ENCODE measurements around the gene PDZRN3. TPM values are rescaled to one million over a fixed set of nuclear protein-coding genes. Genes with fewer than 3 reads are reported as not detected.

PDZRN3 gene
- polyA plus RNA-seq, 1 of the 3 experiments (the other 2 are of a cell fraction), result 10.3 TPM

- no peaks in the 10 kb centered on the region for H3K9me2 ChIP-seq
- H3K27me3 ChIP-seq (ENCODE audit: insufficient read depth), result no peaks in the 10 kb centered on the region
- H3K79me2 ChIP-seq (ENCODE audit: insufficient read depth), result peaks cover 68% of the 10 kb centered on the region
- peaks cover 53% of the 10 kb centered on the region for H4K20me1 ChIP-seq (ENCODE audit: insufficient read depth)
- ChIA-PET CTCF (interaction anchor here (1.0 to 5.4 kb wide), 8 partner anchors 14 to 227 kb away, joined by 3 to 40 read pairs (median 4); no protein-coding TSS in a partner anchor), POLR2A (no interaction called here)
- WGBS (ENCODE audit: low lambda C conversion rate), result 10% methylated on average over 8 of the region's 10 CpGs
- no peaks in the 10 kb centered on the region for H3F3A ChIP-seq (replicated peaks; ENCODE audit: insufficient read depth)
- H3K4me1 ChIP-seq (ENCODE audit: control insufficient read depth in 1 of 2, insufficient read depth in 2 of 2, low read depth in 1 of 2, low read length in 1 of 2), result peaks cover 0 to 42% of the 10 kb centered on the region in 2 experiments; a peak in 2 of 4 replicates
- H3K4me3 ChIP-seq (ENCODE audit: low read depth in 2 of 2, low read length in 1 of 2), result peak overlapping the region; percentile 76 to 87
- H3K27ac ChIP-seq (ENCODE audit: low read depth in 2 of 2, low read length in 1 of 2), result peak overlapping the region; percentile 17 to 78; a peak in 3 of 4 replicates
- H3K36me3 ChIP-seq (replicated peaks in 1 of 2; ENCODE audit: control insufficient read depth in 1 of 2, insufficient read depth in 2 of 2, low read length in 1 of 2), result peaks cover 0 to 2% of the 10 kb centered on the region in 2 experiments
- H3K4me2 ChIP-seq, result peak overlapping the region; percentile 97
- H3K9me3 ChIP-seq, result no peaks in the 10 kb centered on the region
- H2AFZ ChIP-seq (ENCODE audit: low read depth), result no peak overlapping the region
- DNase-seq, result peak; percentile 78
- H3K9ac ChIP-seq, result peak overlapping the region; percentile 8; the same call in 1 of the 2 replicates
- peak; percentile 86 for TF ChIP-seq FOXJ3 (CRISPR knock-in tag; IDR thresholded peaks at IDR 0.05)
- TF ChIP-seq IRF3 (IDR thresholded peaks at IDR 0.05; ENCODE audit: low read depth, low read length), result no peak
- TF ChIP-seq GATA2 (CRISPR knock-in tag; IDR thresholded peaks at IDR 0.05), result peak; percentile 58; the same call in 1 of the 2 replicates
- TF ChIP-seq CHD2 (IDR thresholded peaks at IDR 0.05; ENCODE audit: low read length, partially characterized antibody), result peak; percentile 86
- peak; percentile 67; the same call in 1 of the 2 replicates for TF ChIP-seq MXI1 (IDR thresholded peaks at IDR 0.05; ENCODE audit: low read depth, low read length)
- TF ChIP-seq ZBTB33 (IDR thresholded peaks at IDR 0.05; ENCODE audit: borderline replicate concordance, low read depth), result no peak
- no peak for TF ChIP-seq RXRA (IDR thresholded peaks at IDR 0.05; ENCODE audit: borderline replicate concordance, low read depth)
- TF ChIP-seq RCOR1 (IDR thresholded peaks at IDR 0.05; ENCODE audit: low read length), result peak; percentile 90
- peak in 1 of 2 experiments; percentile 93; a peak in 2 of 4 replicates for TF ChIP-seq EP300 (IDR thresholded peaks at IDR 0.05; ENCODE audit: borderline replicate concordance in 1 of 2, low read depth in 1 of 2, low read length in 1 of 2)
- TF ChIP-seq USF2 (IDR thresholded peaks at IDR 0.05; ENCODE audit: borderline replicate concordance, low read depth, low read length), result no peak
- TF ChIP-seq TAF1 (IDR thresholded peaks at IDR 0.05; ENCODE audit: borderline replicate concordance, low read depth, low read length), result no peak
- TF ChIP-seq FOSL2 (IDR thresholded peaks at IDR 0.05; ENCODE audit: borderline replicate concordance, low read depth), result no peak
- TF ChIP-seq JUND (IDR thresholded peaks at IDR 0.05), result no peak
- TF ChIP-seq, protein P1, sequence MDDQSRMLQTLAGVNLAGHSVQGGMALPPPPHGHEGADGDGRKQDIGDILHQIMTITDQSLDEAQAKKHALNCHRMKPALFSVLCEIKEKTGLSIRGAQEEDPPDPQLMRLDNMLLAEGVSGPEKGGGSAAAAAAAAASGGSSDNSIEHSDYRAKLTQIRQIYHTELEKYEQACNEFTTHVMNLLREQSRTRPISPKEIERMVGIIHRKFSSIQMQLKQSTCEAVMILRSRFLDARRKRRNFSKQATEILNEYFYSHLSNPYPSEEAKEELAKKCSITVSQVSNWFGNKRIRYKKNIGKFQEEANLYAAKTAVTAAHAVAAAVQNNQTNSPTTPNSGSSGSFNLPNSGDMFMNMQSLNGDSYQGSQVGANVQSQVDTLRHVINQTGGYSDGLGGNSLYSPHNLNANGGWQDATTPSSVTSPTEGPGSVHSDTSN (IDR thresholded peaks at IDR 0.05), result peak; percentile 73
- peak; percentile 24; the same call in 1 of the 2 replicates for TF ChIP-seq POLR2AphosphoS5 (IDR thresholded peaks at IDR 0.05; ENCODE audit: low read depth, low read length)
- TF ChIP-seq ELF1 (IDR thresholded peaks at IDR 0.05), result no peak
- TF ChIP-seq MAX (IDR thresholded peaks at IDR 0.05; ENCODE audit: low read depth), result no peak
- no peak for TF ChIP-seq TEAD4 (IDR thresholded peaks at IDR 0.05; ENCODE audit: borderline replicate concordance, insufficient read depth)
- TF ChIP-seq YY1 (IDR thresholded peaks at IDR 0.05; ENCODE audit: low read depth), result no peak
- peak; percentile 29; the same call in 1 of the 2 replicates for TF ChIP-seq RAD21 (IDR thresholded peaks at IDR 0.05; ENCODE audit: low read length)
- no peak for TF ChIP-seq GABPA (IDR thresholded peaks at IDR 0.05; ENCODE audit: low read depth)
- peak; percentile 42; the same call in 1 of the 2 replicates for TF ChIP-seq SIN3A (IDR thresholded peaks at IDR 0.05; ENCODE audit: borderline replicate concordance, low read depth, low read length)
- TF ChIP-seq RFX5 (IDR thresholded peaks at IDR 0.05; ENCODE audit: low read length), result no peak
- peak; percentile 69 for TF ChIP-seq TCF12 (IDR thresholded peaks at IDR 0.05)
Measured at GRCh38 chr3:73622091-73622805, 2.5 kb downstream of the PDZRN3 start.

Measured in SK-N-SH (cell line).